Transverse colon (tissue), 4 donors: Measurements from ENCODE around the gene GNRH2. TPM values are rescaled to one million over a fixed set of nuclear protein-coding genes. Genes with fewer than 3 reads are reported as not detected.
"Not testable (repeated sequence)": the region's sequence is repeated elsewhere in the genome, so short reads cannot be mapped to it uniquely, and the experiment has no call there.

Experiments used
- DNase-seq: peaks from one replicate; pipeline ENCODE4 v3.0.0-alpha.2; 2019
- H3K27ac ChIP-seq, 4 donors: fragments of 200-600 bp; sonication (generic); 2 replicates each; pipeline ENCODE4 v1.5.1; 2016 to 2018; ENCODE audit warnings: inconsistent platforms in 4 of 4
- H3K27me3 ChIP-seq: fragments of 200-600 bp; sonication (generic); 2 replicates; pipeline ENCODE4 v1.5.1; 2017; ENCODE audit warnings: inconsistent platforms
- H3K36me3 ChIP-seq, 4 donors: fragments of 200-600 bp; sonication (generic); 2 replicates each; pipeline ENCODE4 v1.5.1; 2017 to 2019; ENCODE audit warnings: inconsistent platforms in 4 of 4
- H3K4me1 ChIP-seq, 4 donors: fragments of 200-600 bp; sonication (generic); 2 replicates each; pipeline ENCODE4 v1.5.1; 2017 to 2020; ENCODE audit warnings: inconsistent platforms in 4 of 4
- H3K4me3 ChIP-seq, 4 donors: fragments of 200-600 bp; sonication (generic); 1 replicate in 1 of 4; 2 replicates in 3 of 4; pipeline versions ENCODE4 v1.5.1 to v1.6.1; 2017 to 2019; ENCODE audit warnings: inconsistent platforms in 4 of 4
- H3K9me3 ChIP-seq, 2 donors: fragments of 200-600 bp; sonication (generic); 2 replicates each; pipeline ENCODE4 v1.5.1; 2017 to 2019; ENCODE audit warnings: inconsistent platforms in 2 of 2
- EP300 ChIP-seq: sonication (generic); formaldehyde crosslinking; IDR thresholded peaks from one replicate; pipeline ENCODE4 v1.6.1; 2017; ENCODE audit warnings: antibody characterized with exemption, low read depth
- POLR2A ChIP-seq: fragments of 450-650 bp; IDR thresholded peaks from one replicate; pipeline ENCODE4 v1.6.1; 2016; ENCODE audit warnings: antibody characterized with exemption, mild to moderate bottlenecking, moderate library complexity
- POLR2AphosphoS5 ChIP-seq, 3 donors: sonication (generic); formaldehyde crosslinking; IDR thresholded peaks; one replicate each; pipeline ENCODE4 v1.6.1; 2016; ENCODE audit warnings: antibody characterized with exemption in 3 of 3
- WGBS, 2 donors: methylation state at CpG; one replicate each; pipeline ENCODE4 v1.1.5; 2018; ENCODE audit warnings: low coverage in 1 of 2; 5-methylcytosine and 5-hydroxymethylcytosine counted together
- in situ Hi-C, 4 donors: fragments of 200-750 bp; cut with MboI; loops; one replicate each; pipeline versions ENCODE4 v1.15.0 to v1.15.1; 2017; ENCODE audit warnings: low sequenced_read_pairs in 3 of 4, low pct_ligation_motif_present in 1 of 4, low pct_unique_long_range_greater_than_20kb in 1 of 4
- intact Hi-C: fragments of 100-400 bp; cut with DNase I; formaldehyde crosslinking; loops from one replicate; pipeline ENCODE4 v1.15.1; 2023; ENCODE audit warnings: low total_unique reads
- total RNA-seq, 4 donors: library from RNA; depleted of rRNA; stranded (reverse); fragments of >200 nt; gene quantifications; one replicate each; pipeline ENCODE4 v1.1.0, GENCODE V29; 2016
- TF ChIP-seq, protein P1 (sequence below), 5 experiments: fragments of 200-600 bp in 3 of 5; fragments of 450-650 bp in 2 of 5; sonication (generic) in 3 of 5; IDR thresholded peaks; 1 replicate in 2 of 5; 2 replicates in 3 of 5; pipeline ENCODE4 v1.5.1; 2016 to 2017; ENCODE audit warnings: antibody characterized with exemption in 5 of 5, inconsistent platforms in 3 of 5, mild to moderate bottlenecking in 2 of 5, moderate library complexity in 1 of 5

The GNRH2 gene
- total RNA-seq, 4 donors from 2014 or later = not detected

DNA sequence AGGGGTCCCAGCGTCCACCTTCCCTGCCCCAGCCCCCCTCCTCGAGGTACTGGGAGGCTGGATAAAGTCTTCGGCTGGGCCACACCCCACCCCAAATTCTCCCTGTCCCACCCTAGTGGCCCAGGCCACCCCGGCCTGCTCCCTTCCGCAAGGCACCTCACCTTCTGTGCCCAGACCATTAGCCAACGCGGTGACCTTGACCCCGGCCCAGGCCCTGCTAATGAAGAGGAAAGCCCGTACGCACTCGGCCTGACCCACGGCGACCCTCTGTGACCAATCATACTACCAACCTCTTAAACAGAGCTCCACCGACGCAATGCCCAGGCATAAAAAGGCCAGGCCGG lies 27.8 kb downstream of the GNRH2 start:
- Histone ChIP-seq H3K27me3 (peaks cover 31% of the 10 kb centered on the region), H3K27ac (no peak overlapping the region), H3K4me1 (peaks cover 0 to 12% (median 9%) of the 10 kb centered on the region in 4 donors), H3K36me3 (no peaks in the 10 kb centered on the region), H3K4me3 (peak overlapping the region in 2 of 4 donors; percentile 50 to 57), H3K9me3 (no peaks in the 10 kb centered on the region)
- intact Hi-C loops = no loop called here
- in situ Hi-C loops = loop anchor here in 2 of 4 donors (25.0 kb wide), 1 partner anchor 241 kb away; no protein-coding TSS in a partner anchor
- TF ChIP-seq EP300 (no peak), POLR2A (no peak)
- WGBS, 2 donors = 91% methylated on average over 16 of the region's 16 CpGs; no CpG with 5 or more reads in 1 of the 2 donors
- DNase-seq = no peak

DNA sequence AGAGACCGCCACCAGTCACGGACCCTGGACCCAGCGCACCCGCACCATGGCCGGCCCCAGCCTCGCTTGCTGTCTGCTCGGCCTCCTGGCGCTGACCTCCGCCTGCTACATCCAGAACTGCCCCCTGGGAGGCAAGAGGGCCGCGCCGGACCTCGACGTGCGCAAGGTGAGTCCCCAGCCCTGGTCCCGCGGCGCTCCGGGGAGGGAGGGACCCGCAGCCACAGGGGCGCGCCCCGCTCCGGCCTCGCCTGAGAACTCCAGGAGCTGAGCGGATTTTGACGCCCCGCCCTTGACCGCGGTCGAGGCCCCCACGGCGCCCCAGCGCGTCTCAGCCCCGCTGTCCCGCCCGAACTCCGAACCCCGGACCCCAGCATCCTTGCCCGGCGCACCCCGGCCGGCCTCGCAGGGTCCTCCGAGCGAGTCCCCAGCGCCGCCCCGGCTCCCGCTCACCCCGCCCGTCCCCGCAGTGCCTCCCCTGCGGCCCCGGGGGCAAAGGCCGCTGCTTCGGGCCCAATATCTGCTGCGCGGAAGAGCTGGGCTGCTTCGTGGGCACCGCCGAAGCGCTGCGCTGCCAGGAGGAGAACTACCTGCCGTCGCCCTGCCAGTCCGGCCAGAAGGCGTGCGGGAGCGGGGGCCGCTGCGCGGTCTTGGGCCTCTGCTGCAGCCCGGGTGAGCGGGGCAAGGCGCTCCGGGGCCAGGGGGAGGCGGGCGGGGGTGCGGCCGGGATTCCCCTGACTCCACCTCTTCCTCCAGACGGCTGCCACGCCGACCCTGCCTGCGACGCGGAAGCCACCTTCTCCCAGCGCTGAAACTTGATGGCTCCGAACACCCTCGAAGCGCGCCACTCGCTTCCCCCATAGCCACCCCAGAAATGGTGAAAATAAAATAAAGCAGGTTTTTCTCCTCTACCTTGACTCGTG lies 28.4 kb downstream of the GNRH2 start, which contains the start of gene OXT:
Gene OXT, plus strand, starts transcription at position 11 of the 920 bp plus-strand sequence. Its CDS starts 36 bp downstream, at position 47.
- peak; percentile 57 for DNase-seq
- 35% methylated on average over 27 of the region's 95 CpGs; no CpG with 5 or more reads in 1 of the 2 donors for WGBS, 2 donors
- Histone ChIP-seq H3K36me3 (no peaks in the 10 kb centered on the region), H3K27me3 (peaks cover 31% of the 10 kb centered on the region), H3K4me1 (peaks cover 0 to 12% (median 9%) of the 10 kb centered on the region in 4 donors), H3K4me3 (peak within 1 kb of the TSS; percentile 22 to 57 (median 48)), H3K9me3 (no peaks in the 10 kb centered on the region), H3K27ac (no peak within 1 kb of the TSS)
- intact Hi-C loops = no loop called here
- TF ChIP-seq, protein P1, sequence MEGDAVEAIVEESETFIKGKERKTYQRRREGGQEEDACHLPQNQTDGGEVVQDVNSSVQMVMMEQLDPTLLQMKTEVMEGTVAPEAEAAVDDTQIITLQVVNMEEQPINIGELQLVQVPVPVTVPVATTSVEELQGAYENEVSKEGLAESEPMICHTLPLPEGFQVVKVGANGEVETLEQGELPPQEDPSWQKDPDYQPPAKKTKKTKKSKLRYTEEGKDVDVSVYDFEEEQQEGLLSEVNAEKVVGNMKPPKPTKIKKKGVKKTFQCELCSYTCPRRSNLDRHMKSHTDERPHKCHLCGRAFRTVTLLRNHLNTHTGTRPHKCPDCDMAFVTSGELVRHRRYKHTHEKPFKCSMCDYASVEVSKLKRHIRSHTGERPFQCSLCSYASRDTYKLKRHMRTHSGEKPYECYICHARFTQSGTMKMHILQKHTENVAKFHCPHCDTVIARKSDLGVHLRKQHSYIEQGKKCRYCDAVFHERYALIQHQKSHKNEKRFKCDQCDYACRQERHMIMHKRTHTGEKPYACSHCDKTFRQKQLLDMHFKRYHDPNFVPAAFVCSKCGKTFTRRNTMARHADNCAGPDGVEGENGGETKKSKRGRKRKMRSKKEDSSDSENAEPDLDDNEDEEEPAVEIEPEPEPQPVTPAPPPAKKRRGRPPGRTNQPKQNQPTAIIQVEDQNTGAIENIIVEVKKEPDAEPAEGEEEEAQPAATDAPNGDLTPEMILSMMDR (IDR thresholded peaks at IDR 0.05) = no peak
- TF ChIP-seq POLR2A = no peak
- TF ChIP-seq POLR2AphosphoS5 (IDR thresholded peaks at IDR 0.05) = no peak
- TF ChIP-seq EP300 = no peak
- in situ Hi-C loops = loop anchor here in 2 of 4 donors (25.0 kb wide), 1 partner anchor 240 kb away; no protein-coding TSS in a partner anchor

DNA sequence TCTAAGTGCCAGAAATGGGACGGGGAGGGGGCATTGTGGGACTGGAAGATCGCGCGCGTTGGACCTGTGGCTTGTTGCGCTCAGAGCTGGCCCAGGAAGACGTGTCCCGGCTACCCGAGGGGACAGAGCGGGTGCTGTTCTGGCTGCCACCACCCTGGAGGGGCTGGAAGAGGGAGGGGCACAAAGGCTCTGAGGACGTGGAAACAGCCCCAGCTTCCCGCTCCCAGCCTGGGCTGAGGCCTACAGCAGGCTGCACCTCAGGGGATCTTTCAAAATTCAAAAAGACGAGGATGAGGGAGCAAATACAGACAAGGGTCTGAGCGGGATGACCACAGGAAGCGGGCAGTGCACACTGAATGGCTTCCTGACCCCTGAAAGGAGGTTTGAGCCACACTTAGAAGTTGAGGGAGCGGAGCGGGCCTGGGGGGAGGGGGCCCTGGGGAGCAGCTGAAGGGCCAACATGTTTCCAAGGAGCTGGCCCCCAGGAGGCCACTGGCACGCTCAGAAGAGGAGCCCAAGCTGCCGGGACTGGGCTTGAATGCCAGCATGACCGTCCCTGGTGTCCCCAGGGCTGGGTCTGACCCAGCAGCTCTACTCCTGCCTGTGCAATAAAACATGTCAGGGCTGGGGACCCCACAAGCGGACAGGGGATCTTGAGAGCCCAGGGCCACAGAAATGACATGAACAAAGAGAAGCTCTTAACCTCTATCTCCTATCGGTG lies 29.3 kb downstream of the GNRH2 start:
- no peak for TF ChIP-seq POLR2A
- TF ChIP-seq, protein P1 (IDR thresholded peaks at IDR 0.05) = no peak
- no peak for TF ChIP-seq EP300
- no peak for TF ChIP-seq POLR2AphosphoS5 (IDR thresholded peaks at IDR 0.05)
- no peaks in the 10 kb centered on the region for H3K36me3 ChIP-seq
- H3K27me3 ChIP-seq = peaks cover 31% of the 10 kb centered on the region
- WGBS, 2 donors = 64 to 82% methylated on average over 2 to 22 of the region's 22 CpGs
- in situ Hi-C loops (loop anchor here in 2 of 4 donors (25.0 kb wide), 1 partner anchor 240 kb away; no protein-coding TSS in a partner anchor), intact Hi-C loops (no loop called here)
- DNase-seq = no peak
- H3K4me1 ChIP-seq = peaks cover 0 to 12% (median 9%) of the 10 kb centered on the region in 4 donors
- no peaks in the 10 kb centered on the region for H3K9me3 ChIP-seq
- peak overlapping the region in 2 of 4 donors; percentile 22 to 57 for H3K4me3 ChIP-seq
- H3K27ac ChIP-seq = no peak overlapping the region

DNA sequence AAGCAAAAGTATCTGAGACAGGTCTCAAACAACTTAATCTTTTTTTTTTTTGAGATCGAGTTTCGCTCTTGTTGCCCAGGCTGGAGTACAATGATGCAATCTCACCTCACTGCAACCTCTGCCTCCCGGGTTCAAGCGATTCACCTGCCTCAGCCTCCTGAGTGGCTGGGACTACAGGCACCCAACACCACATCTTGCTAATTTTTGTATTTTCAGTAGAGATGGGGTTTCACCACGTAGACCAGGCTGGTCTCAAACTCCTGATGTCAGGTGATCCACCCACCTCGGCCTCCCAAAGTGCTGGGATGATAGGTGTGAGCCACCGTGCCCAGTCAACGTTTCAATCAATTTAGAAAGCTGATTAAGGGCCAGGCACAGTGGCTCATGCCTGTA lies 29.8 kb downstream of the GNRH2 start:
- intact Hi-C loops = not testable (repeated sequence)
- 86 to 87% methylated on average over 2 to 8 of the region's 8 CpGs for WGBS, 2 donors

More for the DNA sequence above, 29.8 kb downstream of the GNRH2 start:
- not testable (repeated sequence) for DNase-seq, H3K27ac ChIP-seq, H3K36me3 ChIP-seq, H3K4me3 ChIP-seq, H3K9me3 ChIP-seq
- Histone ChIP-seq H3K4me1 (peaks cover 0 to 12% (median 9%) of the 10 kb centered on the region in 4 donors), H3K27me3 (peaks cover 31% of the 10 kb centered on the region)
- in situ Hi-C loops = loop anchor here in 2 of 4 donors (25.0 kb wide), 1 partner anchor 239 kb away; no protein-coding TSS in a partner anchor
